HG02981 (cell line): ENCODE results near the gene MAN2A1.
"Not testable (repeated sequence)": the region's sequence is repeated elsewhere in the genome, so short reads cannot be mapped to it uniquely, and the experiment has no call there.

Experiments
- ATAC-seq: cut with Tn5 transposase; IDR thresholded peaks from one replicate; pipeline ENCODE4 v1.9.1; 2021; ENCODE audit warnings: mild to moderate bottlenecking, moderate library complexity; ENCODE audit not compliant: unreplicated experiment

Gene MAN2A1

GRCh38 chr5:109857405-109858031, 167.8 kb downstream of the MAN2A1 start:
- ATAC-seq, result no peak

DNA sequence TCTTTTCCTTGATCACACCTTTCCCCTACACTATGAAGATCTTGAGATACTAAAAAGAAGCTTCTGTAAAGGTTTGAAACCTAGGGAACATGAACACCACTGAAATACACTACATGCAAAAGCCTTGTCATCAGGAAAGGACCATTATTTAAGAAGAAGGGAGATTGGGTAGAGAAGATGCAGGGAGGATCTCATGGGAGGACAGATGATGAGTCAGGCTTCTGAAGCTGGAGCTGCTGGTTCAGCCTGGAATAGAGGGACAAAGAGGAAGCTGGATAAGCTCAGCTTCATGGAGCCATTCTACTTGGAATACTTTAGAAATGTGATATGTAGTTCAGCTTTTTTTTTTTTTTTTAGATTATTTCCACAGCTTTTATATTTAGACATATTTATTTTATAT, 169.8 kb downstream of the MAN2A1 start:
- ATAC-seq, result no peak

GRCh38 chr5:109862301-109862700, 172.6 kb downstream of the MAN2A1 start:
- no peak for ATAC-seq

- no peak for ATAC-seq
These were observed 174.0 kb downstream of the MAN2A1 start for GRCh38 chr5:109863752-109864151.

DNA sequence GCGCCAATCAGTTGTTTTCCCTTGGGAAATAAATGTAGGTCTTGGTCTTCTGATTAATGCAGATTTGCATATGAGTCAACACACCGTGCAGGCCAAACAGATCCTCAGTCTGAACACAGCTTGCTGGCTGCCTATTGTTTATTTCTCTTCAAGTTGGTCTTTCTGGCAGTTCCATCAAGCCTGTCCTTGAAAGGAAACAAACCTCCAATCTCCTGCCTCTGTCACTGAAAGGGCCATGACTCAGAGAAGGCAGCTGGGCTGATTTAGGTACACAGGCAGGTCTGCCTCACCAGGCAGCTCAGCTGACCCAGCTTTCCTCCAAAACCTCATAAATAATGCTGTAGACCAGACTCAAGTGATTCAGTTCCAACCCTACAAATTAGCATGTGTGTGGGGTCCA, 175.9 kb downstream of the MAN2A1 start:
- ATAC-seq, result no peak

GRCh38 chr5:109866051-109866450, 176.3 kb downstream of the MAN2A1 start:
- no peak for ATAC-seq

GRCh38 chr5:109868737-109869136, 179.0 kb downstream of the MAN2A1 start:
- no peak for ATAC-seq

GRCh38 chr5:109873687-109874086, 184.0 kb downstream of the MAN2A1 start:
- ATAC-seq, result no peak

- no peak for ATAC-seq
These were observed 184.4 kb downstream of the MAN2A1 start for GRCh38 chr5:109874108-109874507.

- no peak for ATAC-seq
These were observed 186.5 kb downstream of the MAN2A1 start for GRCh38 chr5:109876030-109876725.

DNA sequence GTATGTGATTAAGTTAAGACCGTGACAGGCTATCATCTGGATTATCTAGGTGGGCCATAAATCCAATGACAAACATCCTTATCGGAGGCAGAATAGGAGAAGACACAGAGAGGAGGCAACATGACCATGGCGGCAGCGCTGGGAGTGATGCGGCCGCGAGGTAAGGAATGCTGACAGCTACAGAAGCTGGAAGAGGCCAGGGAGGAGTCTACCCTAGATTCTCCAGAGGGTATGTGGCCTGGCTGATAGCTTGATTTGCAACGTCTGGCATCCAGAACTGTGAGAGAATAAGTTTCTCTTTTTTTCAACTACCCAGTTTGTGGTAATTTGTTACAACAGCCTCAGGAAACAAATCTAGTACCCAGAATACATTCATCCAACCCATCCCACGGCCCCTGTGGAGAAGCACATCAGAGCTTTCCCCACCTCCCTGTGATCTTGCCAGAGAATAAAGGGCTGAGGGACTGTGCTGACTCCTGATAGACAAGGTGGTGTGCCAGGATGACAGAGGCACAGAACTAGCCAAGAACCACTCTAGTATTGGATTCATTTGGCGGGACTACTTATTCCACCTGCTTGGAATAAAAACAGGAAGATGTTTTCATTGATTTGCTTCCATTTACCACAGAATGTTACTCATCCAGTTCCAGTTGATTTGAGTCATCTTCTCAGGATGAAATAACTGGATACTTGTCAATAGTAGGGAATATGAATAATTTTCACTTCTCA, 187.4 kb downstream of the MAN2A1 start:
- ATAC-seq, result no peak

- no peak for ATAC-seq
These were observed 187.9 kb downstream of the MAN2A1 start for GRCh38 chr5:109877670-109878045.

DNA sequence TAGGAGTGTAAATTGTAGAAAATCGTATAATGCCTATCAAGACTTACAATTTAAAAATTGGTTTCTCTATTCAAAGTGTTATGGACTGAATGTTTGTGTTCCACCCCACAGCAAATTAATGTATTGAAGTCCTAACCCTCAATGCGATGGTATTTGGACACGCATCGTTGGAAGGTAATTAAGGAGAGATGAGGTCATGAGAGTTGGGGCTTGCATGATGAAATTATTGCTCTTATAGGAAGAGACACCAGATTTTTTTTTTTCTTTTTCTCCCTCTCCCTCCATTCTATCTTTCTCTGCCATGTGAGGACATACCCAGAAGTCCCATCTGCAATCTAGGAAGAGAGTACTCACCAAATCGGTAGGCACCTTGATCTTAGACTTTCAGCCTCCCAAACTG, 189.2 kb downstream of the MAN2A1 start:
- no peak for ATAC-seq

DNA sequence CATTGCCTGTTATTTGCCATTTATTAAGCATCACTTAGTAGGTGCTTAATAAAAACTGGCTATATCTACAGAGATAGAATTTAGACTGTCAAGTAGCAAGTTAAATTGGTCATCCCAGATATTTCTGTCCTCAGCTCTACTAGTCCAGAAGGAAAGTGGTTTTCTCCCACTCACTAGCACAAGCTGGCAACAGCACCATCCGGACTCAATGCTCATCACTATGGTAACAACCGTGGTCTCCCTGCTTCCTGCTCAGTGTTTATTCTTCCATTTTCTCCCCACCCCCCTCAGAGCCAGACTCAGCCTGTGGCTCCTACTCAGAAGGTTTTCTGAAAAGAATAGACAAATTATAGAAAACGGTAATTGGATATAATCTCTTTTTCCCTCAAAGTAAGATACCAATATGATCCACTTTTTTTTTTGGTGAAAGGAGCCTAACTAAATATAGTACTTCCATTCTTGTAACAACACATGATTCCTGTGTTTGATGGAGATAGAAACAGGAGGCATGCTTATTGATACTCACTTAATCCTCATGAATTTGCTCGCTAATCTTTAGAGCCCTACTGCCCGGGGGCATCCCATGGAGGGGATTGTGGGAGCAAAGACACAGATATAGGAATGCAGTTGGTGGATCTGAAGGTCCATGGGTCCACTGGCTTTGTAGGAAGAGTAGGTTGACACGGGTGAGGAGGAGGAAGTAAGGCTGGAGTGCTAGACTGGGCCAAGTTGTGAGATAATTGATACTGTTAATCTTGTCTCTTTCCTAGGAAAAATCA, 191.4 kb downstream of the MAN2A1 start:
- ATAC-seq, result no peak

- no peak for ATAC-seq
These were observed 192.8 kb downstream of the MAN2A1 start for GRCh38 chr5:109882546-109882945.

DNA sequence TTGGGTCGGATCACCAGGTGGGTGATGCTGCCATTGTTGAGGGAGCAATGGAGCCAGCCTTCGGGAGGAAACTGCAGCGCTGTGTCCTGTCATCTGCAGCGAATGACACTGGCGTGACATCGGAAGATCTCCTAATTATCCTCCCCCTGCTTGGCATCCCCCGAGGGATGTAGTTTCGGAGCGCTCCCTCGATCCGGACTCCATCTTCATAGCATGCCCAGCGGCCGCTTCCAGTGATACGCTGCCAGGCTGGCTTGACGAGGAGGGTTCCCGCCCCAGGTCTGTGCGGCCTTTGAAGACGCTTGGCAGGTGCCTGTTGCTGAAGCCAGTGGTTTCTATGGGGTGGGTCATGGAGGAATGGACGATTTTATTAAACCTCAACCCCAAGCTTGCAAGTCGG, 194.9 kb downstream of the MAN2A1 start:
- no peak for ATAC-seq

- no peak for ATAC-seq
These were observed 195.5 kb downstream of the MAN2A1 start for GRCh38 chr5:109885205-109885604.

DNA sequence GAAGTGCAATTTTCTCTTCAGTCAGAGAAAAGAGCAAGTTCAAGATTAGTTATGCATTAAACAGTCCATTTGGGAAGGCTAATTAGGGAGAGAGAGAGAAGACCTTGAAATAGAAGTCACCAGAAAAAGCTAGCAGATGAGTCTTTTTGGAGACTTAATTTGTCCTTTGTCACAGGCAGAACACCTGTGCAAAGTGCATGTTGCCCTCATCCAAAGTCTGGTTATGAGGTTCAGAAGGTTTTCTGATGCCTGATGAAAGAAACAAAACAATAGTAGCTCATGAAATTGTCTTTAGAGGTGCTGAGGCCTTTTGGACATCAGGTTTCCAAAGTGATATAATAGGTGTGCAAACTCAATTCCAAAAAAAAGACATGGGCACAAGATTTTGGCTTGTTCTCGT, 199.3 kb downstream of the MAN2A1 start:
- ATAC-seq, result no peak

DNA sequence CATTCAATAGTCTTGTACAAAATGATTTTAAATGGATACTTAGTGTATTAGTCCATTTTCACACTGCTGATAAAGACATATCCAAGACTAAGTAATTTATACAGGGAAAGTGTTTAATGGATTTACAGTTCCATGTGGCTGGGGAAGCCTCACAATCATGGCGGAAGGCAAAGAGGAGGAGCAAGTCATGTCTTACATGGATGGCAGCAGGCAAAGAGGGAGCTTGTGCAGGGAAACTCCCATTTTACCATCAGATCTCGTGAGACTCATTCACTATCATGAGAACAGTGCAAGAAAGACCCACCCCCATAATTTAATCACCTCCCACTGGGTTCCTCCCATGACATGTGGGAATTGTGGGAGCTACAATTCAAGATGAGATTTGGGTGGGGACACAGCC, 203.5 kb downstream of the MAN2A1 start:
- ATAC-seq, result not testable (repeated sequence)

DNA sequence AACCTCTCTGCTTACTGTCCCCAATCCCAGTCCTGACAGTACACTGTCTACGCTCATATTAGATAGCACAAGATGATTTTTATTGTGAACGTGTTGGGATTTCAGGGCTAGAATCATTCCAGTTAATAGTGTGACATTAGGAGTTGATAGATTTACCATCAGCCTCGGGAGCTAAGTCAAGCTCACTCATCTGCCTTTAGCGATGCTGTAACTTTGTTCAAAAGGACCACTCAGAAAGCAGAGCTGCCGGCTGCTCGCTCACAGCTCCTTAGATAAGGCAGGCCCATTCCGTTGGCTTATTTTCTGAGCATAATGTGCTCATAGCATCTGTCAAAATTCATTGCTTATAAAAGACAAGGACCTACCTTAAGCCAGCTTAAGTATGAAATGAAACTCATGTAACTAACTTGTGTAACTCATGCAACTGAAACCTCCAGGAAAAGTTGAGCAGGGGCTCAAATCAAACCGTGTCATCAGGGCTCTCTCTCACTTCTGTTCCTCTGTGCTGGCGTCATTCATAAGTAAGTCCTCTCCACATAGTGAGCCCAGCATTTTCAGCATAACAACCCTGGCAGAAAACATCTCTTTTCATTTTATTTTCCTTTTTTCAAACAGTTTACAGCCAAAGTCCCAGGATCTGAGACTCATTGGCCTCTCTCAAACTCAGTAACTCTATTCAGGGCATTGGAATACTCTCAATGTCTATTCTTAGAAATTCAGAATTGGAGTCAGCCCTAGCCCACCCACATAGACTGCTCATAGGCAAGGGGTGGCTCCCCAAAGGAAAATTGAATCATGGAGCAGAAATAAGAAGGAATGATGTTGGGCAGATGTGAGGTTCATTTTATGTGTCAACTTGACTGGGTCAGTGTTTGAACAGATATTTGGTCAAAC, 208.8 kb downstream of the MAN2A1 start:
- no peak for ATAC-seq
